ENCODE data around the gene TMEM131L. TPM values are rescaled to one million over a fixed set of nuclear protein-coding genes. Genes with fewer than 3 reads are reported as not detected.

The TMEM131L gene
- polyA plus RNA-seq, 3 donors = 11.2 to 58.3 (median 26.0) TPM

GRCh38 chr4:153489856-153490558, 23.8 kb downstream of the TMEM131L start:
- intact Hi-C loops (cut with micrococcal nuclease) = no loop called here
- Mint-ChIP-seq H3K27ac (peak overlapping the region in 2 of 7 donors; percentile 92 to 93), H3K27me3 (ENCODE audit: low read depth in 3 of 3) (no peaks in the 10 kb centered on the region), H3K36me3 (peaks cover 48 to 55% of the 10 kb centered on the region in 2 donors), H3K4me1 (peaks cover 48% of the 10 kb centered on the region), H3K9me3 (no peaks in the 10 kb centered on the region), H3K4me3 (no peak overlapping the region)
- no peaks in the 10 kb centered on the region for H3K9me3 ChIP-seq (replicated peaks in 1 of 2; ENCODE audit: control insufficient read depth in 1 of 2, insufficient read depth in 1 of 2, low read length in 2 of 2)
- 95% methylated on average over 6 of the region's 7 CpGs for WGBS (ENCODE audit: insufficient coverage)
- no peak overlapping the region for H3K9ac ChIP-seq (ENCODE audit: insufficient read depth, low read length, poor library complexity, severe bottlenecking)
- peaks cover 14 to 54% of the 10 kb centered on the region in 2 donors for H3K36me3 ChIP-seq (replicated peaks in 1 of 2; ENCODE audit: control insufficient read depth in 1 of 2, insufficient read depth in 2 of 2, low read length in 2 of 2)
- H3K4me3 ChIP-seq (replicated peaks in 1 of 3; ENCODE audit: low read depth in 2 of 3, low read length in 3 of 3) = no peak overlapping the region
- TF ChIP-seq CTCF (IDR thresholded peaks at IDR 0.05) = no peak
- peaks cover 97% of the 10 kb centered on the region for H3K79me2 ChIP-seq (ENCODE audit: insufficient read depth, low read length)
- no peaks in the 10 kb centered on the region for H3K27me3 ChIP-seq (ENCODE audit: control insufficient read depth in 2 of 2, insufficient read depth in 2 of 2, low read length in 2 of 2)
- H4K20me1 ChIP-seq (ENCODE audit: insufficient read depth, low read length) = peaks cover 97% of the 10 kb centered on the region
- peaks cover 39 to 41% of the 10 kb centered on the region in 2 donors for H3K4me1 ChIP-seq (ENCODE audit: control insufficient read depth in 1 of 2, insufficient read depth in 2 of 2, low read length in 2 of 2)
- H2AFZ ChIP-seq (ENCODE audit: insufficient read depth, low read depth, low read length, poor library complexity, severe bottlenecking) = no peak overlapping the region
- H3K27ac ChIP-seq (ENCODE audit: low read depth in 1 of 2, low read length in 2 of 2) = peak overlapping the region in 1 of 2 donors; percentile 24
- H3K4me2 ChIP-seq (replicated peaks; ENCODE audit: extremely low read depth, low read length, poor library complexity, severe bottlenecking) = no peak overlapping the region
- DNase-seq = no peak

GRCh38 chr4:153490985-153491483, 24.9 kb downstream of the TMEM131L start:
- peaks cover 50% of the 10 kb centered on the region for H3K4me1 Mint-ChIP-seq
- no peak overlapping the region for H3K9ac ChIP-seq (ENCODE audit: insufficient read depth, low read length, poor library complexity, severe bottlenecking)
- no peak overlapping the region for H3K4me2 ChIP-seq (replicated peaks; ENCODE audit: extremely low read depth, low read length, poor library complexity, severe bottlenecking)
- intact Hi-C loops (cut with micrococcal nuclease) = no loop called here
- no peak overlapping the region for H3K4me3 ChIP-seq (replicated peaks in 1 of 3; ENCODE audit: low read depth in 2 of 3, low read length in 3 of 3)
- H3K9me3 Mint-ChIP-seq = no peaks in the 10 kb centered on the region
- H3K27me3 ChIP-seq (ENCODE audit: control insufficient read depth in 2 of 2, insufficient read depth in 2 of 2, low read length in 2 of 2) = no peaks in the 10 kb centered on the region
- H4K20me1 ChIP-seq (ENCODE audit: insufficient read depth, low read length) = peaks cover 97% of the 10 kb centered on the region
- no peak overlapping the region for H2AFZ ChIP-seq (ENCODE audit: insufficient read depth, low read depth, low read length, poor library complexity, severe bottlenecking)
- no peaks in the 10 kb centered on the region for H3K27me3 Mint-ChIP-seq (ENCODE audit: low read depth in 3 of 3)
- H3K27ac ChIP-seq (ENCODE audit: low read depth in 1 of 2, low read length in 2 of 2) = no peak overlapping the region
- no peak overlapping the region for H3K27ac Mint-ChIP-seq
- 98% methylated on average over 5 of the region's 8 CpGs for WGBS (ENCODE audit: insufficient coverage)
- H3K36me3 Mint-ChIP-seq = peaks cover 48 to 62% of the 10 kb centered on the region in 2 donors
- no peak overlapping the region for H3K4me3 Mint-ChIP-seq
- H3K4me1 ChIP-seq (ENCODE audit: control insufficient read depth in 1 of 2, insufficient read depth in 2 of 2, low read length in 2 of 2) = peaks cover 39 to 40% of the 10 kb centered on the region in 2 donors
- no peaks in the 10 kb centered on the region for H3K9me3 ChIP-seq (replicated peaks in 1 of 2; ENCODE audit: control insufficient read depth in 1 of 2, insufficient read depth in 1 of 2, low read length in 2 of 2)
- TF ChIP-seq CTCF (IDR thresholded peaks at IDR 0.05) = no peak
- DNase-seq = no peak
- H3K79me2 ChIP-seq (ENCODE audit: insufficient read depth, low read length) = peaks cover 97% of the 10 kb centered on the region
- H3K36me3 ChIP-seq (replicated peaks in 1 of 2; ENCODE audit: control insufficient read depth in 1 of 2, insufficient read depth in 2 of 2, low read length in 2 of 2) = peaks cover 18 to 54% of the 10 kb centered on the region in 2 donors

Measured in CD14-positive monocyte (primary cell).